Dermis blood vessel endothelial cell (primary cell): ENCODE data around the gene ARL4D. TPM values are rescaled to one million over a fixed set of nuclear protein-coding genes. Genes with fewer than 3 reads are reported as not detected.
"Not testable (repeated sequence)": the region's sequence is repeated elsewhere in the genome, so short reads cannot be mapped to it uniquely, and the experiment has no call there.

Source experiments
- DNase-seq: peaks from one replicate; pipeline ENCODE4 v3.0.0; 2010
- total RNA-seq: library from RNA; depleted of rRNA; stranded (reverse); fragments of >200 nt; gene quantifications from 2 replicates; pipeline ENCODE4 v1.2.3, GENCODE V29; 2014

The ARL4D gene, protein sequence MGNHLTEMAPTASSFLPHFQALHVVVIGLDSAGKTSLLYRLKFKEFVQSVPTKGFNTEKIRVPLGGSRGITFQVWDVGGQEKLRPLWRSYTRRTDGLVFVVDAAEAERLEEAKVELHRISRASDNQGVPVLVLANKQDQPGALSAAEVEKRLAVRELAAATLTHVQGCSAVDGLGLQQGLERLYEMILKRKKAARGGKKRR
- total RNA-seq = 0.93 and 1.4 TPM in 2 replicates

DNA sequence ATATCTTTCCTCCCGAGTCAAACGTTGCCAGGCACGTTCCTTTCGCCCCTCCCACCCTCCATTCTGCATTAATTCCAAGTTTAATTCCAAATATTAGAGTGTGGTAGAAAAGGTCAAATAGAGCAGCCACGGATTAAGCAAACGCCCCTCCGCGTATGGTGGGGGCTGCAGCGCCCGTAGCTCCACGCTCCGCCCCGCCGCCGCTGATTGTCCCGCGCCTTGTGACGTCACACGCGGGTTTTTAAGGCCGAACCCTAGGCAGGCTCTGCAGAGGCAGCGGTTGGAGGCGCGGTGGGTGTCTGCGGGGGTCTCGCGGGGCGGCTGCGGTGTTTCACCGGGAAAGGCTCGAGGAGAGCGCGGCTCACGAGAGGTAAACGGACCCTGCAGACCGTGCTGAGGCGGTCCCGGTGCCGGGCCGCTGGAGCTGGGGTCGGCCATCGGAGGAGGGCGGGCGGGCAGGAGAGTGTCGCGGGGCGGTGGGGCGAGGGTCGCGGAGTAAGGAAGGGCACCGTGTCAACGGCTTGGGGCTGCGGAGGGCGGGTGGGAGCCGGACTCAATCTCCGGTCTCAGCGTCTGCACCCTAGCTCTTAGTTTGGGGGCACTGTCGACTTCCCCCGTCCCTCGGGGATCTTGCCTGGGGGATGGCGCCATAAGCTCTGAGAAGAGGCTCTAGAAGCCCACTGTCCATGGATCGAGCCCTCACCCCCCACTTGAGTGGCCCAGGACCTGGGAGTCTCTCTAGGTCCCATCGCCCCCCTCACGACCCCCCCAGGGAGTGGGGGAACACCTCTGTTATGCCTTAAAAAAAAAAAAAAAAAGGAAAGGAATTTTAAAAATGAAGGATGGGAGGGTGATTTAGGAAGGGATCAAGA is at the start of gene ARL4D:
ARL4D (plus strand) TSS at position 270 of the 872 bp plus-strand sequence. CDS start 740 bp downstream, outside the sequence.
- DNase-seq = peak; percentile 77

DNA sequence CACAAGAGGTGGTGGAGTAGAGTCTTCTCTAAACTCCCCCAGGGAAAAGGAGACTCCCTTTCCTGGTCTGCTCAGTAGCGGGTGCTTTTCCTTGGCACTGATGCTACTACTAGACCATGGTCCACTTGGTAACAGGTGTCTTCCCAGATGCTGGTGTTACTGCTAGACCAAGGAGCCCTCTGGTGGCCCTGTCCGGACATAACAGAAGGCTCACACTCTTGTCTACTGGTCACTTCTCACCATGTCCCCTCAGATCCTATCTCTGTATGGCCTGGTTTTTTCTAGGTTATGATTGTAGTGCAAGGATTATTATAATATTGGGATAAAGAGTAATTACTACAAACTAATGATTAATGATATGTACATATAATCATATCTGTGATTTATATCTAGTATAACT is 49.7 kb upstream of the ARL4D start:
- DNase-seq = no peak

GRCh38 chr17:43350888-43351361 is 47.9 kb upstream of the ARL4D start:
- no peak for DNase-seq

DNA sequence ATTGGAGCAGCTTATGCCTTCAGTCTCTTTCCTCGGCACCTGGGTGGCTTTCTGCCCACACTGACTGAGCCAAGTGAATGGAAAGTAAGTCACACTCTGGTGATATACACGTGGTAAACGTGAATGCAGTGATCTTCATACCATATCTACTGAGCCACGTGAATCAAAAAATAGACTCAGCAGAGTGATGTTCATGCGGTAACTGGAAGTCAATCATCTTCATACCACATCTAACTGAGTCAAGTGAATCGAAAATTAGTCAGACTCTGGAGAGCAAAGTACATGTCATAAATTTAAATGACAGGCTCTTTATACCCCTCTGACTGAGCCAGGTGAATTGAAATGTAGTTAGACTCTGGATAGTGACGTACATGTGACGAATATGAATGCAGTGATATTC is 47.1 kb upstream of the ARL4D start:
- DNase-seq = no peak

DNA sequence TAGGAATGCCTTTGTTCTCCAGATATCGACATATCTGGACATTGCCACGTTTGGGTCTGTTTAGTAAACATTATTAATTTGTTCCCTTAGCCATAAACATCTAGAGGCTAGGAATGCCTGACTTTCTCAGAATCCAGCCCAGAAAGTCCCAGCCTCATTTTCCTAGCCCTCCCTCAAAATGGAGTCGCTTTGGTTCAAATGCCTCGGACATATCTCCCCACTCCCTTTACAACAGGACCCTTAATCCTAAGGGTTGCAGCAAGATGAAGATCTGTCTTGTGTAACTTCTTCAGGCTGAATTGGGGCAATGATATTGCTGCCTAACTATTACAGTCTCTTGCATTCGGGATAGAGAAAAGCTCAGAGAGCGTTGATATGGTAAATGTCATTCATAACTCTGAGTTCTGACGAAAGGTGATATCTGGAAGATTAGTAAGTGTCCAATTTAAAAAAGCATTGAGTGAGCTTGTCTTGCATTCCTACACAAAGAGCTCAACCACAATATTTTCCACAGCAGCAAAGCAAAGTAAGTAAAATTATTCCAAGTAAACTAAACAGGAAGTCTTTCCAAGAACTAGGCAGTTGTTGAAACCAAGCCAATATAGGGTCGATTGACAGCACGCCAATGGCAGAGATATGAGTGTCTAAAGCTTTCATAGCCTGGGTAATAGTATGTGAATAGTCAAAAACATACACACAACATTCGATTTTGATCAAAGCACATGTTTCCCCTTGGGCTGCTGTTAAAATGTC is 46.0 kb upstream of the ARL4D start:
- no peak for DNase-seq

- DNase-seq = no peak
These were observed 45.4 kb upstream of the ARL4D start for GRCh38 chr17:43353393-43353792.

GRCh38 chr17:43354371-43354770 is 44.4 kb upstream of the ARL4D start:
- DNase-seq = no peak

GRCh38 chr17:43356450-43356849 is 42.3 kb upstream of the ARL4D start:
- no peak for DNase-seq

- peak; percentile 25 for DNase-seq
These were observed 41.8 kb upstream of the ARL4D start for GRCh38 chr17:43356999-43357398.

DNA sequence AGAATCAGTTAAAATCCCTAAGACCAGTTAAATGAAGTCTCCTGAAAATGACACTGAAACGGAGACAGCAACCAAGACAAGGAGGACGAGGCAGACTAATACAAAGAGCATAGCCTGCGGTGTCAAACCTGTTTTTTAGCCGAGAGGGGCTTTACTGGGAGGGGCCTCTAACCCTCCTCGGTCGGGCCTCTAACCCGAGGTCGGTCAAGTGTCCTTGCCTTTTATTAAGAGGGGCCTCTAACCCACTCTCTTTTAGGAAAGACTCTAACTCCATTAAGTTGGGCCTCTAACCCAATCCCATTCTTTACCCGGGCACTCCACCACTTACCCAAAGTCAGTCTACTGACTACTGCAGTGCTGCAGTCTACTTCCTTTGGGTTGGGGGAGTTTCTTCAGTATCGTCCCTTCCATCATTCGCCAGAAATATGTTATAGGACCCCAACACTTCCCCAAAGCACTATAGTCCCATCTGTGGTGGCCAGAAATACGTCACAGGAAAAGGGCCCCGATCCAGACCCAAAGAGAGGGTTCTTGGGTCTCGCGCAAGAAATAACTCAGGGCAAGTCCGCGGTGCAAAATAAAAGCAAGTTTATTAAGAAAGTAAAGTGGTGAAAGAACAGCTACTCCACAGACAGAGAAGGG is 39.2 kb upstream of the ARL4D start:
- no peak for DNase-seq

DNA sequence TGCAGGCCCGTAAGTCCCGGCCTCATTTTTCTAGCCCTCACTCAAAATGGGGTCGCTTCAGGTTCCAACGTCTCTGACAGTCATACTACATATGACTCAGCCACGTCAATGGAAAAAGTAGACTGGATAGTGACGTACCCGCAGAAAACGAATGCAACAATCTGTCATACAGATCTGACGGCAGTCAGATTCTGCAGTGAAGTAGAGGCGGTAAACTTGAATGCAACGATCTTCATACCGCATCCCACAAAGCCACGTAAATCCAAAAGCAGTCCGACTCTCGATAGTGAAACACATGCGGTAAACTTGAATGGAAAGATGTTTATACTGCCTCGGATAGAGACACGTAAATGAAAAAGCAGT is 38.4 kb upstream of the ARL4D start:
- DNase-seq = peak; percentile 92

GRCh38 chr17:43360739-43361505 is 37.9 kb upstream of the ARL4D start:
- peak; percentile 99 for DNase-seq

GRCh38 chr17:43363181-43363925 is 35.4 kb upstream of the ARL4D start:
- no peak for DNase-seq

DNA sequence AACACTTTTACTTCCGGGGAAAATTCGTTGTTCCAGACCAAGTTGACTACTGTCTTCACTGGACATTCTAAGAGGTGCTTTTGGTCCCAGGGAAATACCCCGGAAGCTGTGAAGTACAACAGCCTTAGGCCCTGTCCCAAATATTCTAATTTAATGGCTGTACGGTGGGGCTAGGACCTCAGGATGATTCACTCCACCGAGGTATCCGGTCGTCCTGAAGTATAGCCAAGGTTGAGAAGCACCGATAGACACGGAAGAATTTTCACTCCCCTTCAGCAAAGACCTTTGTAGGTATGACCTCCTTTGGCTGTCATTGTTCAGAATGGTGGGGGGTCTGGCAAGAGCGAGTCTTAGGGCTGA is 34.9 kb upstream of the ARL4D start:
- DNase-seq = no peak

GRCh38 chr17:43365356-43365755 is 33.4 kb upstream of the ARL4D start:
- peak; percentile 20 for DNase-seq

GRCh38 chr17:43365921-43366320 is 32.9 kb upstream of the ARL4D start:
- not testable (repeated sequence) for DNase-seq

DNA sequence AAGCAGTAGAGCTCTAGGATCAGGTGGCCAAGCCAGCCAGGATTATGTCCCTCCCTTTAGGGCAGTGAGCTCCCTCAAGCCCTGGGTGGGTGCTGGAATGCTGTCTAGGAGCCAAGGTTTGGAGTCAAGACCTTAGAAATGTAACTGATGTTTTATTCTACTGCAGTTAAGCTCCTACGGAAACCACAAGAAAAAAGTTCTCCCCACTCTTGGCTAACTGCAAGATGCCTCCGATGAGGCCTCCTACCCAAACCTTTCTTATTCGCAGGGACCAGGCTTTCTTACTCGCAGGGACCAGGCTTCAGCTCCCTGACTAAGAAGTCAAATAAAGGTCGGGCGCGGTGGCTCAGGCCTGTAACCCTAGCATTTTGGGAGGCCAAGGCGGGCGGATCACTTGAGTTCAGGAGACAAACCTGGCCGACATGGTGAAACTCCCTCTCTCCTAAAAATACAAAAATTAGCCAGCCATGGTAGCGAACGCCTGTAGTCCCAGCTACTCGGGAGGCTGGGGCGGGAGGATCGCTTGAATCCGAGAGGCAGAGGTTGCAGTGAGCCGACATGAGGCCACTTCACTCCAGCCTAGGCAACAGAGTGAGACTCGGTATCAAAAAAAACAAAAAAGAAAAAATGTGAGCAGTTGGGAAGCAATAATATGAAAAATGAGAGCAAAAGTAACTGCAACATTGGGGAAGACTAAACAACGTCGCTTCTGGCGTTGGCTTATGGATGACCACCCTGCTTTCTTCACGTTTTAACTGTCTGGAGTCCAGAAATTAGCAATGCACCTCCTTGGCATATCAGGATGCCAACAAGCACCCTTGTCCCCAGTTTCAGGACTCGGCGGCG is 31.7 kb upstream of the ARL4D start:
- no peak for DNase-seq

DNA sequence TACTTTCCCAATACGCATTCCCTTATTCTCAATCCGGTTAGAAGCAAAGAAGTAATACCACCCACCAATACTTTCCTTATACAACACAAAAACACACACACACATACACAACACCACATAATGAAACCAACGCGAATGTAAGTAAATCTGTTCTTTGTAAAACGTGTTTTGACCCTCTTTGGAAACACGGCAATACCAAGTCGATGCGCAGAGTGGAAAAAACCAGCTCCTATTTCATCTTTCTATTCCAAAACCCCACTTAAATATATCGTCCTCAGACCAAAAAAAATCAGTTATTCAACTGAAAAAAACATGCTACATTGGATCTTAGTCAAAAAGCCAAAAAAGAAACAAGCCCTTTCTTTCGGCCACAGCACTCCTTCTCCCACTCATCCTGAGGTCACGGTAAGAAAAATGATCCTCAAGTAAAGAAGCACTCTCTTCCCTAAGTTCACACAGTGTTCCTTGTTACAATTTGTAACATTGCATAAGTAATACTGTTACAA is 31.0 kb upstream of the ARL4D start:
- peak; percentile 79 for DNase-seq

DNA sequence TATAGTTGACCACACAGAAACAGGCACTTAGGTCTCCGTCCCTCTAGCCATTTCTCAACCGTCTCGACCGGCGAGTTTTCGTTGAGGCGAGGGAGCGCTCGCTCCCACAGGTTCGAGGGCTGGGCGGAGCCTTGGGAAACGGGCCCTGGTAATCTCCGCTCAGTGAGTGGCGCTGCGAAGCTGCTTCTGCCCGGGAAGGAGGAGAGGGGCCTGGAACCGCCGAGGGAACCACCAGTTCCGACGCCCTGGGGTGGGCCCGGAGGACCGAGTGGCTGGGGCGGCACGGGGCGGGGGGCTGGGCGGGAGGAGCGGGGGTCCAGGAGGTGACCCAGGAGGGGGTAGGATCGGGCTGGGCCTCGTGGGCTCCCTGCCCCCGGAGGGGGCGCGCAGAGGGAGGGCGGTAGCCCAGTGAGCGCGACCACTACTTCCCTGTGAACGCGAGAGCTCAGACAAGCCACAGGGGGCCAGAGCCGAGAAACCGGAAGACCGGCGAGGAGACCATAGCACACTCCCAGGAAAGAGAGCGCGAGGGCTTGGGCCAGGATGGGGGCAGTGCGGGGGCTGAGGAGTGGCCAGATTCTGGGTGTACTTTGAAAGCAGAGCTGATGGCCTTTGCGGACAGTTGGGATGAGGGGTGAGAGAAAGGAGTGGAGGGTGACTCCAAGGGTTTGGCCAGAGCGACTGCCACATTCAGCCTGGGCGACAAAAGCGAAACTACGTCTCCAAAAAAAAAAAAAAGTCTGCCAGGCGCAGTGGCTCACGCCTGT is 29.9 kb upstream of the ARL4D start:
- peak; percentile 87 for DNase-seq
